WTC11 (cell line): Measurements from ENCODE around the gene TMEM97. TPM values are rescaled to one million over a fixed set of nuclear protein-coding genes. Genes with fewer than 3 reads are reported as not detected.
A peak's percentile ranks its signal among the peaks of the same experiment; 100 is the strongest.

ENCODE experiments used
- ATAC-seq: fragments of 200-7000 bp; cut with Tn5 transposase; 2 replicates; pipeline ENCODE4 v1.10.0; 2021; ENCODE audit warnings: mild to moderate bottlenecking, moderate library complexity
- Bru-seq: library from RNA; stranded (reverse); fragments of 400-500 nt; gene quantifications from one replicate; lab custom pipeline; 2021; lab: Mats Ljungman, UMichigan
- CTCF ChIA-PET: fragments of 300-600 bp; sonication (Branson Sonifier 250); formaldehyde crosslinking; loops from one replicate; lab custom pipeline; 2021; ENCODE audit warnings: antibody characterized with exemption; lab: Charles Lee
- POLR2A ChIA-PET: fragments of 350-600 bp; sonication (Branson Sonifier 250); formaldehyde crosslinking; loops from one replicate; lab custom pipeline; 2021; ENCODE audit warnings: antibody characterized with exemption; lab: Charles Lee
- DNase-seq: peaks from one replicate; pipeline ENCODE4 v3.0.0; 2021; ENCODE audit warnings: low spot score
- H3K27ac Mint-ChIP-seq: 2 replicates; pipeline ENCODE4 v1.8.0; 2021; ENCODE audit warnings: mixed read lengths
- H3K27me3 Mint-ChIP-seq: 2 replicates; pipeline ENCODE4 v1.8.0; 2021; ENCODE audit warnings: low read depth, mild to moderate bottlenecking, moderate library complexity, mixed read lengths
- H3K36me3 Mint-ChIP-seq: 2 replicates; pipeline ENCODE4 v1.8.0; 2021; ENCODE audit warnings: mixed read lengths
- H3K4me1 Mint-ChIP-seq: 2 replicates; pipeline ENCODE4 v1.8.0; 2022; ENCODE audit warnings: mixed read lengths
- H3K4me3 Mint-ChIP-seq: 2 replicates; pipeline ENCODE4 v1.8.0; 2021; ENCODE audit warnings: mild to moderate bottlenecking, moderate library complexity, mixed read lengths
- H3K9me3 Mint-ChIP-seq: 2 replicates; pipeline ENCODE4 v1.8.0; 2021; ENCODE audit warnings: mixed read lengths
- AR ChIP-seq: fragments of 250-450 bp; sonication (Bioruptor Pico); IDR thresholded peaks from 2 replicates; pipeline ENCODE4 v1.9.0; 2021; ENCODE audit warnings: mild to moderate bottlenecking
- ARID4B ChIP-seq: sonication (generic); formaldehyde crosslinking; IDR thresholded peaks from 2 replicates; pipeline ENCODE4 v1.8.0; 2023; ENCODE audit warnings: missing genetic modification reagents, mild to moderate bottlenecking, borderline replicate concordance
- CREM ChIP-seq: sonication (generic); formaldehyde crosslinking; IDR thresholded peaks from 2 replicates; pipeline ENCODE4 v1.8.1; 2022; ENCODE audit warnings: mild to moderate bottlenecking, missing genetic modification reagents, moderate library complexity
- ESRRA ChIP-seq: sonication (generic); formaldehyde crosslinking; IDR thresholded peaks from 2 replicates; pipeline ENCODE4 v1.8.1; 2022; ENCODE audit warnings: mild to moderate bottlenecking, missing genetic modification reagents, borderline replicate concordance
- ETV6 ChIP-seq: sonication (generic); formaldehyde crosslinking; IDR thresholded peaks from 2 replicates; pipeline ENCODE4 v1.8.1; 2022; ENCODE audit warnings: mild to moderate bottlenecking, missing genetic modification reagents
- FOXJ3 ChIP-seq: sonication (generic); formaldehyde crosslinking; IDR thresholded peaks from 2 replicates; pipeline ENCODE4 v1.9.0; 2021; ENCODE audit warnings: missing genetic modification reagents, mild to moderate bottlenecking, borderline replicate concordance
- FOXK1 ChIP-seq: sonication (generic); formaldehyde crosslinking; IDR thresholded peaks from 2 replicates; pipeline ENCODE4 v1.8.0; 2022; ENCODE audit warnings: mild to moderate bottlenecking, moderate library complexity, missing genetic modification reagents
- FOXP1 ChIP-seq: sonication (generic); formaldehyde crosslinking; IDR thresholded peaks from 2 replicates; pipeline ENCODE4 v1.8.0; 2022; ENCODE audit warnings: missing genetic modification reagents, mild to moderate bottlenecking, moderate library complexity, borderline replicate concordance
- NFE2L1 ChIP-seq: sonication (generic); formaldehyde crosslinking; IDR thresholded peaks from 2 replicates; pipeline ENCODE4 v1.8.1; 2023; ENCODE audit warnings: missing genetic modification reagents
- NFYB ChIP-seq: sonication (generic); formaldehyde crosslinking; conservative IDR thresholded peaks from 2 replicates; pipeline ENCODE4 v1.8.0; 2022; ENCODE audit warnings: low read depth, missing genetic modification reagents
- NR2C2 ChIP-seq: sonication (generic); formaldehyde crosslinking; IDR thresholded peaks from 2 replicates; pipeline ENCODE4 v1.8.0; 2022; ENCODE audit warnings: mild to moderate bottlenecking, missing genetic modification reagents
- OVOL2 ChIP-seq: fragments of 250-450 bp; sonication (Bioruptor Pico); IDR thresholded peaks from 2 replicates; pipeline ENCODE4 v1.9.0; 2021; ENCODE audit warnings: mild to moderate bottlenecking, borderline replicate concordance
- SMAD3 ChIP-seq: sonication (generic); formaldehyde crosslinking; IDR thresholded peaks from 2 replicates; pipeline ENCODE4 v1.8.0; 2022; ENCODE audit warnings: missing genetic modification reagents, mild to moderate bottlenecking, borderline replicate concordance
- SP1 ChIP-seq: sonication (generic); formaldehyde crosslinking; conservative IDR thresholded peaks from 2 replicates; pipeline ENCODE4 v1.8.1; 2022; ENCODE audit warnings: missing genetic modification reagents
- TEAD1 ChIP-seq: sonication (generic); formaldehyde crosslinking; IDR thresholded peaks from 2 replicates; pipeline ENCODE4 v1.8.0; 2022; ENCODE audit warnings: mild to moderate bottlenecking, missing genetic modification reagents
- TEAD4 ChIP-seq: sonication (generic); formaldehyde crosslinking; IDR thresholded peaks from 2 replicates; pipeline ENCODE4 v1.8.0; 2022; ENCODE audit warnings: mild to moderate bottlenecking, missing genetic modification reagents
- USF1 ChIP-seq: sonication (generic); formaldehyde crosslinking; IDR thresholded peaks from 2 replicates; pipeline ENCODE4 v1.8.0; 2022; ENCODE audit warnings: mild to moderate bottlenecking, missing genetic modification reagents
- ZNF219 ChIP-seq: sonication (generic); formaldehyde crosslinking; IDR thresholded peaks from 2 replicates; pipeline ENCODE4 v1.8.0; 2023; ENCODE audit warnings: missing genetic modification reagents, mild to moderate bottlenecking, borderline replicate concordance
- ZNF232 ChIP-seq: sonication (generic); formaldehyde crosslinking; IDR thresholded peaks from 2 replicates; pipeline ENCODE4 v1.8.0; 2022; ENCODE audit warnings: mild to moderate bottlenecking, missing genetic modification reagents
- ZNF423 ChIP-seq: fragments of 250-450 bp; sonication (Bioruptor Pico); IDR thresholded peaks from 2 replicates; pipeline ENCODE4 v2.1.2; 2022; ENCODE audit warnings: mild to moderate bottlenecking, moderate library complexity
- ZSCAN18 ChIP-seq: fragments of 250-450 bp; sonication (Bioruptor Pico); IDR thresholded peaks from 2 replicates; pipeline ENCODE4 v2.1.2; 2022; ENCODE audit warnings: mild to moderate bottlenecking, moderate library complexity
- long read RNA-seq, 3 experiments: library from RNA in 1 of 3; library from capped mRNA in 1 of 3; library from polyadenylated mRNA in 1 of 3; unstranded in 2 of 3; stranded (forward) in 1 of 3; transcript quantifications; one replicate each; pipeline ENCODE4 v2.0.0, GENCODE V29; 2021
- total RNA-seq: library from RNA; stranded (reverse); gene quantifications from 3 replicates; pipeline ENCODE4 v1.2.3, GENCODE V29; 2021
- TF ChIP-seq, protein P1 (sequence below): sonication (generic); formaldehyde crosslinking; IDR thresholded peaks from 2 replicates; pipeline ENCODE4 v1.8.1; 2022; ENCODE audit warnings: mild to moderate bottlenecking, moderate library complexity, missing genetic modification reagents
- TF ChIP-seq, protein P2 (sequence below): sonication (generic); formaldehyde crosslinking; IDR thresholded peaks from 2 replicates; pipeline ENCODE4 v1.8.0; 2022; ENCODE audit warnings: mild to moderate bottlenecking, missing genetic modification reagents

Gene TMEM97
- total RNA-seq = 68.0 to 86.5 TPM (median 83.1 TPM) in 3 replicates
- Bru-seq, nascent RNA = percentile 97 among the genes with signal in this experiment
- long read RNA-seq, experiment 1, transcript TMEM97-201 (3 exons, 2,568 nt) = major isoform, 395 of 484 reads
- long read RNA-seq, experiment 1, transcript TMEM97-204 (2 exons, 1,075 nt) = minor isoform, 11 of 484 reads
- long read RNA-seq, experiment 1, partial matches to known transcripts = 15 of 484 reads
- long read RNA-seq, experiment 1, other reads (novel, unspliced or antisense) = 63 of 484 reads
- long read RNA-seq, experiment 2, transcript TMEM97-201 (3 exons, 2,568 nt) = major isoform, 47 of 105 reads
- long read RNA-seq, experiment 2, partial matches to known transcripts = 2 of 105 reads
- long read RNA-seq, experiment 2, other reads (novel, unspliced or antisense) = 56 of 105 reads
- long read RNA-seq, experiment 3, transcript TMEM97-204 (2 exons, 1,075 nt) = minor isoform, 5 of 275 reads
- long read RNA-seq, experiment 3, transcript TMEM97-201 (3 exons, 2,568 nt) = major isoform, 231 of 275 reads
- long read RNA-seq, experiment 3, partial matches to known transcripts = 16 of 275 reads
- long read RNA-seq, experiment 3, other reads (novel, unspliced or antisense) = 23 of 275 reads

DNA sequence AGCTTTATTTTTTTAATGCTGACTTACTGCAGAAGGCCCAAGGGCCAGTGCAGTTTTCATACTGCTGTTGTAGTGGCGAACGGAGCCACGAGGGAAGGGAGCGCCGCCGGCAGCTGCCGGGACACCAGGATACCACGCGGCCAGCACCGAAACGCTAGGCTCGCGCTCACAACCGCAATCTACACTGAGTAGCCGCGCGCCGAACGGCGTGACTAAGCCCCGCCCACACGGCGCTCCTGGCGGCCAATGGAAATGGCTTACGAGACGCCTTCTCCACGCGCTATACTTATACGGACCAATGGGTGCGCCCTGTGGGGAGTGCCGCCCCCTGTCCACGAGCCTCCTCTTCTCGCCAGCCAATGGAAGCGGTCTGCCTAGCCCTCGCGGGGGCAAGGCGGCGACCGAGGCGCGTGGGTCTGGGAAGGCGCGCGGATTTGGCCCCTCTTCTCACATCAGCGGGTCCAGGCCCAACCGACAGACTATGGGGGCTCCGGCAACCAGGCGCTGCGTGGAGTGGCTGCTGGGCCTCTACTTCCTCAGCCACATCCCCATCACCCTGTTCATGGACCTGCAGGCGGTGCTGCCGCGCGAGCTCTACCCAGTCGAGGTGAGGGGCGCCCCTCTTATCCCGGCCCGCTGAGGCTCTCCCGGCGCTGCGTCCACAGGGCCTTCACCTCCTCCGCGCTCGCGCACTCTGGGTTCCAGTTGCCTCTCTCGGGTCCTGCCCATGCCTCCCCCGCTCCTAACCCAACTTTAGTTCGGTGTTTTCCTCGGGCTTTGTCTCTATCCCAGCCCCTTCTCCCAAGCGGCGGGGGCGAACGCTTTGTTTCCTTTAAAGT, at the start of gene TMEM97:
Gene TMEM97 (plus strand): TSS at position 442 of the 839 bp plus-strand sequence. CDS start 40 bp downstream, at position 482.
- ATAC-seq (peak; percentile 93), DNase-seq (peak; percentile 95)
- Mint-ChIP-seq H3K36me3 (peaks cover 12% of the 10 kb centered on the region), H3K4me1 (peaks cover 50% of the 10 kb centered on the region), H3K27me3 (no peaks in the 10 kb centered on the region; the same call in 1 of the 2 replicates), H3K4me3 (peak within 1 kb of the TSS; percentile 77), H3K9me3 (no peaks in the 10 kb centered on the region), H3K27ac (peak within 1 kb of the TSS; percentile 91)
- ChIA-PET CTCF (interaction anchor here (0.9 to 2.7 kb wide), 8 partner anchors 16 to 98 kb away, joined by 3 to 12 read pairs (median 6); partner anchors contain the start of genes IFT20 and TNFAIP1), POLR2A (interaction anchor here (2.9 kb wide), 1 partner anchor 17 kb away, joined by 17 read pairs; the partner anchor contains the start of genes IFT20 and TNFAIP1)
- TF ChIP-seq FOXJ3 (no peak), TEAD4 (CRISPR knock-in tag) (peak; percentile 39; the same call in 1 of the 2 replicates), OVOL2 (CRISPR knock-in tag) (no peak), TEAD1 (peak; percentile 60), SMAD3 (peak; percentile 14; the same call in 1 of the 2 replicates), ETV6 (peak; percentile 72), FOXP1 (peak; percentile 83), ZNF423 (no peak), ESRRA (CRISPR knock-in tag) (0 out of 2 replicates have a peak, but pooled peaks have one; percentile 12), AR (CRISPR knock-in tag) (no peak), ZNF219 (peak; percentile 80; the same call in 1 of the 2 replicates), FOXK1 (CRISPR knock-in tag) (0 out of 2 replicates have a peak, but pooled peaks have one; percentile 67), NFYB (peak; percentile 95), SP1 (CRISPR knock-in tag) (peak; percentile 96), NFE2L1 (CRISPR knock-in tag) (peak; percentile 53; the same call in 1 of the 2 replicates), CREM (CRISPR knock-in tag) (peak; percentile 82), ZNF232 (CRISPR knock-in tag) (peak; percentile 25; the same call in 1 of the 2 replicates), NR2C2 (CRISPR knock-in tag) (no peak), ARID4B (CRISPR knock-in tag) (peak; percentile 80; the same call in 1 of the 2 replicates), ZSCAN18 (CRISPR knock-in tag) (no peak), USF1 (peak; percentile 62; the same call in 1 of the 2 replicates)
- TF ChIP-seq, protein P1, sequence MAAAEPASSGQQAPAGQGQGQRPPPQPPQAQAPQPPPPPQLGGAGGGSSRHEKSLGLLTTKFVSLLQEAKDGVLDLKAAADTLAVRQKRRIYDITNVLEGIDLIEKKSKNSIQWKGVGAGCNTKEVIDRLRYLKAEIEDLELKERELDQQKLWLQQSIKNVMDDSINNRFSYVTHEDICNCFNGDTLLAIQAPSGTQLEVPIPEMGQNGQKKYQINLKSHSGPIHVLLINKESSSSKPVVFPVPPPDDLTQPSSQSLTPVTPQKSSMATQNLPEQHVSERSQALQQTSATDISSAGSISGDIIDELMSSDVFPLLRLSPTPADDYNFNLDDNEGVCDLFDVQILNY = 0 out of 2 replicates have a peak, but pooled peaks have one; percentile 80
- TF ChIP-seq, protein P2, sequence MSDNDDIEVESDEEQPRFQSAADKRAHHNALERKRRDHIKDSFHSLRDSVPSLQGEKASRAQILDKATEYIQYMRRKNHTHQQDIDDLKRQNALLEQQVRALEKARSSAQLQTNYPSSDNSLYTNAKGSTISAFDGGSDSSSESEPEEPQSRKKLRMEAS (CRISPR knock-in tag) = peak; percentile 95
